Stimulated activated CD8-positive, alpha-beta memory T cell treated with anti-CD3 and anti-CD28 coated beads, Interleukin-7, amount 100 ng/mL, for 48 hours (primary cell): ENCODE data around the gene APLP1.
"Not testable (repeated sequence)": the region's sequence is repeated elsewhere in the genome, so short reads cannot be mapped to it uniquely, and the experiment has no call there.

ENCODE experiments used
- DNase-seq, 2 donors: peaks; one replicate each; pipeline ENCODE4 v3.0.0-alpha.2; 2020; ENCODE audit warnings: low read depth in 1 of 2; ENCODE audit errors: extremely low read depth in 1 of 2

Gene APLP1

DNA sequence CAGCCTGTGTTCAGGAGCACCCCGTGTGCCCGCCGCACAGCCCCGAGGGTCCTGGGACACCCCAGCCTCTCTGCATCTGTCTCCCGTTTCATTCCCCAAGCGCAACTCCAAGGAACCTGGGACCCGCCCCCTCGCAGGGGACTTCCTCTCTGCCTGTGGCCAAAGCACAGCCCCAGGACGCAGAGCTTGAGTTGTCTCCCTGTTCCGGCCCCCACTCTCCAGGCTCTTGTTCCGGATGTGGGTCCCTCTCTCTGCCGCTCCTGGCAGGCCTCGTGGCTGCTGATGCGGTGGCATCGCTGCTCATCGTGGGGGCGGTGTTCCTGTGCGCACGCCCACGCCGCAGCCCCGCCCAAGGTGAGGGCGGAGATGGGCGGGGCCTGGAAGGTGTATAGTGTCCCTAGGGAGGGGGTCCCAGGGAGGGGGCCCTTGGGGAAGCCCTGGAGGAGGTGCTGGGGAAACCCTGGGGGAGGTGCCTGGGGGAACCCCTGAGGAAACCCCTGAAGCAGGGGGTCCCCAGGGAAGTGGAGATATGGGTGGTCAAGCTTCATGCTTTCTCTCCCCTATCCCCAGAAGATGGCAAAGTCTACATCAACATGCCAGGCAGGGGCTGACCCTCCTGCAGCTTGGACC is 35.3 kb downstream of the APLP1 start:
- peak; percentile 78 to 92 for DNase-seq

DNA sequence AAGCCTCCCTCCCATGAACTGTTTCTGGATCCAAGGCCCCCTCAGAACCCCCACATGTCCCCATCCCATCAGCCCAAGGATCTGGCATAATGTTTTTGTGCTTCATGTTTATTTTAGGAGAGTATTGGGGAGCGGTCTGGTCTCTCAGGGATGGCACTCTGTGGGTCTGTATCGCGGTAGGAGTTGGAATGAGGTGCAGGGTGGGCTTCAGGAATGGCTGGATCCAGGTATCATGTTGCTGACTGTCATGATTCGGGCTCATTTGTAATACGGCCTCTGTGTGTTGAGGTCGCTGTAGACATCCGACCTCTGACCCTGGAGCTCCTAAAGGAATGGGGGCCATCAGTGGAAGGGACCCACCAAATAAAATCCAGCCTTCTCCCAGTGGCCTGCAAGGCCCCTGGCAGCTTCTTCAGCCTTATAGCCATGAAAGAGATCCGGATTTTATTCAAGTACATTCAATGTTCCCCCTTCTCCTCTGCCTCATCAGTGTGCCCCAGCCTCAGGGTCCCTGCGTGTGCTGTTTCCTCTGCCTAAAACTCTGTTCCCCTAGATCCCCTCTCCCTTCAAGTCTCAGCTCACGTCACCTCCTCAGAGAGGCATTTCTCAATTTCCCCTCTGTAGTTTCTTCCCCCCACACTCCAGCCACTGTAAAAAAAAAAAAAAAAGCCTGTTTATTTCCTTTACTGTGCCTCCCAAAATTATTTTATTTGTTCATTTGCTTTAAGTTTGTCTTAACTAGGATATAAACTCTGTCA is 36.1 kb downstream of the APLP1 start:
- no peak for DNase-seq

DNA sequence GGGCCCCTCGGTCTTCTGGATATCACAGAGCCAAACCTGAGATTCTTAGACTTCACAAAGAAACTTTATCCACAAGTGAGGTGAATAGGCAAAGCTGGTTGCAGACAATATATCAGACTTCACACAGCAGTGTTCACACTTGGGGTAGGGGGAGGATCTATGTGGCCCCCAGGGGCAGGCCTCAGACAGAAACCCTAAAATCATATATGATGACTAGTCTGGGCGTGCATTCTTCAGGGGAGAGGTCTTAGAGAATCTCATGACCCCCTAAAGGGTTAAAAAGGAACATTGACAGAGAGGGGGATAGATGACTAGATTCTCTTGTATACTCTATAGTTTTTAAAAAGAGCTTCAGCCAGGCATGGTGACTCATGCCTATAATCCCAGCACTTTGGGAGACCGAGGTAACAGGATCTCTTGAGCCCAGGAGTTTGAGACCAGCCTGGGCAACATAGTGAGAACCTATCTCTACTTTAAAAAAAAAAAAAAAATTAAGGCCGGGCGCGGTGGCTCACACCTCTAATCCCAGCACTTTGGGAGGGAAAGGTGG is 36.9 kb downstream of the APLP1 start:
- no peak for DNase-seq

DNA sequence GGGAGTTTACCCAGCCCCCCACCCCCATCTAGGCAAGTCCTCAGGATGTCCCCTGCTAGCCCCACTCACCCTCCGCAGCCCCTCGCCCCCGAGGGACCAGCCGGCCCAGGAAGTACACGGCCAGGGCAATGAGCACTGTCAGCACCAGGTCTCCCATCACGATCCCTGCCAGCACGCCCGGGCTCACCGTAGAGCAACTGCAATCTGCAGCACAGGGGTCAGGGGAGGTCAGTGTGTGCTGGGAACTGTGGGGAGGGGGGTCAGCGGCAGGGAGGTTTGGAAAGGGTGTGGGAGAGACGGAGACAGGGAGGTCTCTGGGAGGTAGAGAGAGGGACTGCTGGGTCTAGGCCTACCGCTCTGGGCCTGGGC is 39.0 kb downstream of the APLP1 start:
- DNase-seq = no peak

DNA sequence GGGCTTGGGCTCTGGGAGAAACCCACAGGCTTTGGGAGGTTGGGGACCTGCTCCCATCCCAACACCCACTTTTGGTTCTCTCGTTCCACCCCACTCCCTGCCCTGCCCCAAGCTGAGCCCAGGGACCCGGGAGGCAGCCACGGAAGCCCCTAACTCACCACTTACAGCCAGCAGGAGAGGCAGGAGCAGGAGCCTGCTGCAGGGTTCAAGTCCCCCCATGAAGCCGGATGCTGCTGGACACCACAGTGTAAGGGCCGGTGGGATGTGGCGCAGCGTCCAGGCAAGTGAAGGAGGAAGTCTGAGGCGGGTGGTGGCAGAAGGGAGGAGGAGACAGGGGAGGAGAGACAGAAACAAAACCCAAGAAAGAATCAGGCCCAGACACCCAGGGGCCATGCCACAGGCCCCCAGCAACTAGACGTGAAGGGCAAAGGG is 39.7 kb downstream of the APLP1 start, which contains the start of gene TYROBP:
TSS of gene TYROBP (minus strand) at position 286 of the 432 bp plus-strand sequence. CDS start at position 219, 67 bp downstream.
- DNase-seq = no peak

DNA sequence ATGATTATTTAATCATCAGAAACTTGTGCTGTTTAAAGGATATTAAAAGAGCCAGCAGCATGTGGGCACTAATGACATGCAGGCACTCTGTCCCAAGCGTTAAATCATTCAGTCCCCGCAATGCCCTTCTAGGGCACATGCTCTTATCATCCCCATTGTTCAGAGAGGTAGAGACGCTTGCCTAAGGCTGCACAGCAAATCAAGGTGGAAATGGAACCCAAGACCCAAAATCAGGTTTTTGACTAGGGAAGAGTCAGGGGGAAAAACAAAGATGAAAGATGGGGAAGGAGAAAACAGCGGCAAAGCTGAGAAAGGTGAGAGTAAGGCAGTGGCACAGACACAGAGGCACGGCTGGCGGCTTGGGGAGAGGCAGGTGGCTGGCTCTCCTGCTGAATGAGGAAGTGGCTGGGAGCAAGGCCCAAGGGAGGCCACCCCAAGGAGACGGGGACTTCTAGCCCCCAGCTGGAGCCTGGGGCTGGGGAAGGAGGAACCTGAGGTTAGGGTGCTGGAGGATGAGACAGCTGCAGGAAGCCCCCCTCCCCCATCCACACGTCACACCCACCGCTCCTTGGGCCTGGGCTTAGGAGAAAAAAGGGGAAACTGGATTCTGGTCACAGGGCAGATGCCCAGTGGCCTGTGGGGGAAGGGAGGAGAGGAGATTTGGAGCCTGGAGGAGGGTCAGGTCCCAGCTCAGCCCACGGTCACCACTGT is 40.8 kb downstream of the APLP1 start:
- DNase-seq = no peak

GRCh38 chr19:35909684-35910035 is 41.3 kb downstream of the APLP1 start:
- DNase-seq = no peak

- DNase-seq = not testable (repeated sequence)
Measured at GRCh38 chr19:35910355-35910754, 42.0 kb downstream of the APLP1 start.

DNA sequence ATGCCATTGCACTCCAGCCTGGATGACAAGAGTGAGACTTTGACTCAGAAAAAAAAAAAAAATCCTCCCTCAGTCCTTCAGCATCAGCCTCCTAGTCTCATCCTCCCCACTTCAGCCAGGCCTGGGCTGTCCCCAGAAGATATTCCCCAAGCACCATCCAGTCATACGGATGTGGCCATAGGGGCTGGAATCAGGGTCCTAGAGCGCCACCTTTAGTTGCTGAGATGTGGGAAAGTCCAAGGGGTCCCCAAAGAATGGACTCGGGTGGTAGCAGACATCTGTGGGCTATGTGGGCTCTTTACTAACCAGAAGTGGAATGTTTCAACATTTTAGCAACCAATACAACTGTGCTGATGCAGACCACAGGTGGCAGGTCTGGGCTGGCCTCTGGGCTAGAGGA is 42.8 kb downstream of the APLP1 start:
- no peak for DNase-seq

DNA sequence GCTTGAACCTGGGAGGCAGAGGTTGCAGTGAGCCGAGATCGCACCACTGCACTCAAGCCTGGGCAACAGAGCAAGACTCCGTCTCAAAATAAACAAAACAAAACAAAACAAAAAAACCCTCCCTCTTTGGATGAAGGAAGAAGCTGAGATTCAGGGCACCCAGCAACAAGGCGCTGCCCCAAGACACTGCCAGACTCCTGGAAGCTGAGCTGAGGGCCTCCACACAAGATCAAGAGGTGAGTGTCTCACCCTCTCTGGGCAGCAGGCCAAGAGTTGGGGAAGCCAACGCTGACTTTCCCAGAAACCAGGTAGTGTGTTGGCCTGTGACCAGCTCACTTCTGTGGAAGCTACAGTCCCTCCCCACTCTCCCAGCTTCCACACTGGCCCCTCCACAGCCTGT is 43.4 kb downstream of the APLP1 start:
- peak in 1 of 2 donors; percentile 15 for DNase-seq

DNA sequence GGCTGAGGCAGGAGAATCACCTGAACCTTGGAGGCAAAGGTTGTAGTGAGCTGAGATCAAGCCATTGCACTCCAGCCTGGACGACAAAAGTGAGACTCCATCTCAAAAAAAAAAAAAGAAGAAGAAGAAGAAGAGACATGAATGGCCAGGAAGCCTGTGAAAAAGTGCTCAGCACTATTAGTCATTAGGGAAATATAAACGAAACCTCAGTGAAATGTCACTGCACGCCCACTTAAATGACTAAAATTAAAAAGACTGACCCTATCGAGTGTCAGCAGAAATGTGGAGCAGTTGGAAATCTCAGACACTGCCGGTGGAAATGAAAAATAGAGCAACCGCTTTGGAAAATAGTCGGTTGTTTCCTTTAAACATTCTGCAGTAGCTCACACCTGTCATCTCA is 45.2 kb downstream of the APLP1 start:
- no peak for DNase-seq

DNA sequence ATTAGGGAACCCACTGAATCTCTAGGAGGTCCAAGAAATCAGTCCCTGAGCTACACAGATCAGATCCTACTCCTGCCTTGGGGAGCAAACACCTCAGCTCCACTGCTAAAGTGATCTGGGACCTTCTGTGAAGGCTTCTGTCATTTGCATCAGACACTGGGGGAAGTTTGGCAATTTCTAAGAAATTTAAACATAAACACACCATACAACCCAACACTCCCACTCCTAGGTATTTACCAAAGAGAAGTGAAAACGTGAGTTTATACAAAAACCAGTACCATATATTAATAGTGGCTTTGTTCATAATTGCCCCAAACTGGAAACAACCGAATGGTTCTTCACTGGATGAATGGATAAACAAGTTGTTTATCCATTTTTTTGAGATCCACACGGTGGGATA is 47.1 kb downstream of the APLP1 start:
- DNase-seq = no peak

DNA sequence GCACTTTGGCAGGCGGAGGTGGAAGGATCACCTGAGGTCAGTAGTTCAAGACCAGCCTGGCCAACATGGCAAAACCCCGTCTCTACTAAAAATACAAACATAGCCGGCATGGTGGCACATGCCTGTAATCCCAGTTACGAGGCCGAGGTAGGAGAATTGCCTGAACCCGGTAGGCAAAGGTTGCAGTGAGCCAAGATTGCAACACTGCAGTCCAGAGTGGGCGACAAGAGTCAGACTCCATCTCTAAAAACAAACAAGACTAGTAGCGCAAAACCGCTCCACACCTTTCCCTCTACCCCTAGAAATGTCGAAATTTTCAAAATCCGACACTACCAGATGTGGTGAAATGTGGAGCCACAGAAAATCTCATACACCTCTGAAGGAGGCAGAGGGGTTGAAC is 50.9 kb downstream of the APLP1 start:
- DNase-seq = no peak

- DNase-seq = no peak
Measured at GRCh38 chr19:35921012-35921411, 52.6 kb downstream of the APLP1 start.

GRCh38 chr19:35925501-35925900 is 57.1 kb downstream of the APLP1 start:
- DNase-seq = no peak

- DNase-seq = no peak
Measured at GRCh38 chr19:35928507-35928906, 60.1 kb downstream of the APLP1 start.
